ELR (cell line): ENCODE measurements around the gene NCR2.
A peak's percentile ranks its signal among the peaks of the same experiment; 100 is the strongest.
"Not testable (repeated sequence)": the region's sequence is repeated elsewhere in the genome, so short reads cannot be mapped to it uniquely, and the experiment has no call there.

Source experiments
- DNase-seq: peaks from one replicate; pipeline ENCODE4 v3.0.0-alpha.2; 2015; ENCODE audit warnings: low read depth

The NCR2 gene

DNA sequence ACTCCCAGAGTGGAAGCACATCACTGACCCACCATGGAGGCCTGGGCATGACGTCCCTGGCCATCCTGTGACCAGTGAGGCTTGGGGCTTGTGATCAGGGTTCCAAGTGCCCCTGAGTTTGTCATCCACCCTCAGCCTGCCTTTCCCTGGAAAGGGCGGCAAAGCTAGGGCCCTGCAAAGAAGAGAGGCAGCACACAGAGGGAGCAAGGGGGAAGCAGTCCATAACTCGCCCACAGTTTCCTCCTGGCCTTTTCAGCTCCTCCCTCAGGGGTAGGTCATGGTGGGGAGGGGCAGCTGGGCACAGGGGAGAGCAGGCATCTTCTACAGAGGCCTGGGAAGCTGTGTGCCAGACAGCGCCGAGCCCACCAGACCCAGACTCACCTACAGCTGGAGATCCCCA lies at the start of gene NCR2:
Gene NCR2 (plus strand): TSS at position 313 of the 400 bp plus-strand sequence. CDS start 269 bp downstream, outside the sequence.
- no peak for DNase-seq

- DNase-seq: peak; percentile 80
Measured at GRCh38 chr6:41286544-41287346, 48.7 kb upstream of the NCR2 start, which contains the start of gene TREM1. Gene TREM1 (minus strand): TSS chr6:41286682. CDS start chr6:41286655, 27 bp downstream.

- peak; percentile 45 for DNase-seq
Measured at GRCh38 chr6:41288030-41288753, 47.2 kb upstream of the NCR2 start.

- DNase-seq: no peak
Measured at GRCh38 chr6:41288754-41289129, 46.7 kb upstream of the NCR2 start.

- no peak for DNase-seq
Measured at GRCh38 chr6:41289815-41290214, 45.6 kb upstream of the NCR2 start.

DNA sequence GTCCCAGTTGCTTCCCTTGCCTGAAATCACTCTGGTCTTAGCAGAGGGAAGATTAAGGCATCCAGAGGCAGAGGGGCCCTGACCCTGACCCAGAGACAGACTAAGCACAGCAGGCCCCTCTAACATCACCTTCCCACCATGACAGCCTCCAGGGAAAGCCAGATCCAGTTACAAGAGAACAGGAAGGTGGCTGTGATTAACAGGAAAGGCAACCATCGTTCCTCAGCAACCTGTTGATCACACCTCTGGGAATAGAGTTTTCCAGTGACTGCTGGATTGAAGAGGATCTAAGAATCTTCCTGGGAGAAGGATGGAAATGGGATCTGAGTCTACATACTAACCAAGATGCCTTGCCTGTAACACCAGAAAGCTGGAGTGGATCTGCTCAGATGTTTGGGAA lies 43.7 kb upstream of the NCR2 start:
- no peak for DNase-seq

- DNase-seq: no peak
Measured at GRCh38 chr6:41294214-41294872, 41.1 kb upstream of the NCR2 start.

GRCh38 chr6:41297248-41297647 lies 38.2 kb upstream of the NCR2 start:
- not testable (repeated sequence) for DNase-seq

- DNase-seq: no peak
Measured at GRCh38 chr6:41298785-41299502, 36.5 kb upstream of the NCR2 start.

DNA sequence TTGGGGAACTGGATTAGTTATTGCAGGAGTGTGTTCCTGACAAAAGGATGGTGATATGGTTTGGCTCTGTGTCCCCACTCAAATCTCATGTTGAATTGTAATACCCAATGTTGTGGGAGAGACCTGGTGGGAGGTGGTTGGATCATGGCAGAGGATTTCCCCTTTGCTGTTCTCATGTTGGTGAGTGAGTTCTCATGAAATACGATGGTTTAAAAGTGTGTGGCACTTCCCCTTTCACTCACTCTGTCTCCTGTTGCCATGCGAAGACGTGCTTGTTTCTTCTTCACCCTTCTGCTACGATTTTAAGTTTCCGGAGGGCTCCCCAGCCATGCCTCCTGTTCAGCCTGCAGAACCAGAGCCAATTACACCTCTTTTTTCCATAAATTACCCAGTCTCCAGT lies 32.8 kb upstream of the NCR2 start:
- no peak for DNase-seq

DNA sequence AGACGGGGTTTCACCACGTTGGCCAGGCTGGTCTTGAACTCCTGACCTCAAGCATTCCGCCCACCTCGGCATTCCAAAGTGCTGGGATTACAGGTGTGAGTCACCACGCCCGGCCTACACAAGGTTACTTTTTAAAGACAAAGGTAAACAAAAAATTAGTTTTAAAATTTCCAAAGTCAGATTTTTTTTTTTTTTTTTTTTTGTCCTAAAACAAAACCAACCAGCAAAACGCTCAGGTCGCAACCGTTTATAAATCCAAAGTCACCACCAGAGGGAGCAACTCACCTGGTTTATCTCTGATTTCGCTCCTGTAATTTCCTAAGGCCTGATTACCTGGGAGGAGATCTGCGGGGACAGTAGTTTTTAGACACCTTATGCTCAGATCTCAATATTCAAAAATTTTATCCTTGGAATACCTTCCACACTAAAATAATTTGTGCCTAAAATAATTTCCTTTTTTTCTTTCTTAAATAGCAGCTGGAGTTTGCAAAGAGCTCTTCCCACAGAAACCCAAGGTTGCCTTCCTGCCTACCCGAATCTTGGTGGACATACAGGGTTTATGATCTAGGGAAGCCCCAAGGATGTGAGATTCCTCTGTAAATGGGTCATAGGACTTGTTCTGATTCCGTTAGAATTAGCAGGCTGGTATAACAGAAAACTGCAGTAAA lies 29.1 kb upstream of the NCR2 start:
- DNase-seq: peak; percentile 64

DNA sequence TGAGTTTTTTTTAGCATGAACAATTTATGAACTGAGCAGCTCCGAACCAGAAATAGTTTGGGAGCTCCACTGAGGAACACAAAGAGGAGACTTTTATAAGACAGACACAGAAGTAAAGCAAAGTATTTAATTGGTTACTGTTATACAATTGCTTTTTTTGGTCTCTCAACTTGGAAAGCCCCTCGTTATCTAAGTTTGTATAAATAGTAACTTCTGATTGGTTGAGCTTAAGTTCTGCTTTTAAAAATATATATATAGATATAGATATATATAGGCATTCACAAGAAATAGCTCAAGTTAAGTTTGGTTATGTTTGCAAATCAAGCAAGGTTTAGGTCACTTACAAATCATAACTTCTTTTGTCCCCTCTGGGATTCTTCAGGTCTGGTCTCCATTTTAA lies 20.2 kb upstream of the NCR2 start:
- DNase-seq: no peak

- no peak for DNase-seq
Measured at GRCh38 chr6:41315943-41316620, 19.3 kb upstream of the NCR2 start.

DNA sequence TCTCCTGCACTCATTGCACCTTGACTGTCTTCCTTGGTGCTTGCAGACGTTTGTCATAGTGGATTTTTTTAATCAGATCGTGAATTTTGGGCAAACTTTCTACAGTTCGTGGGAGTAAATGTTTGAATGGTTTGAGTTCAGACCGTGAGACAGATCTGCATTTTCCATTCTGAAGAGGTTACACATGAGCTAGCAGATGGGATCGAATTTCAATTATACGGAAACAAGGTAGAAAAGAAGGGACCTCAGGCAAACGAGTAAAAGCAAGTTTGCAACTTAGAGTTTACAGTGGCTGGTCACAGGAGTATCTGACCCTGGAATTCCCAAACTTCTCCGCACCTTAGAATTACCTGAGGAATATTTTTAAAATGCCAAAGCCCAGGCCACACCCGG lies 17.2 kb upstream of the NCR2 start:
- no peak for DNase-seq

GRCh38 chr6:41318654-41319565 lies 16.5 kb upstream of the NCR2 start:
- DNase-seq: peak; percentile 85

- no peak for DNase-seq
Measured at GRCh38 chr6:41321183-41321582, 14.2 kb upstream of the NCR2 start.

DNA sequence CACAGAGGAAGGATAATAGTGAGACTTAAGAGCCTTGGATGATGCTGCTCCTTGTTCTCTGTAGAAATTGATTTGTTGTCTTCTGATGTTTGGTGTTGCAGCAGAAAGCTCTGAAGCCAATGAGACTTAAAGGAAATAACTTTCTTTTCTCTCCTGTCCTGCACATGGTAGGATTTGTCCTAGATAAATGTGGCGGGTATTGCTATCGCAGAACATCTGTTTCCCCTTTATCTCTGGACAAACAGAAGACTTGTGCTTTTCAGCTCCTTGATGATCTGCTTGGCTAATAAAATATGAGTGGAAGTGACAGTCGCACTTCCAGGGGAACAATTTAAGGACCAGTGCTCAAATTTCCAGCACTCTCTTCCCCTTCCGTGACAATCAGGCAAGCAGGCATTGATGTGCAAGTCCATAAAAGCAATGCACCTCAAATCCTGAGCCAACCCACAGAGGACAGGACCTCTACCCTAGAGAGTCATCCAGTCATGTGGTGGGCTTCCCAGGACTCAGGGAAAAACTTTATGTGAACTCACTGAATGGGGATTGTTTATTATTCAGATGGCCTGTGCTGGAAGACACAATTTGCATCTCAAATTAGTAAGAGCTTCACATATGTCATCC lies 9.9 kb upstream of the NCR2 start:
- DNase-seq: no peak

- DNase-seq: no peak
Measured at GRCh38 chr6:41326092-41326491, 9.3 kb upstream of the NCR2 start.

GRCh38 chr6:41327177-41327576 lies 8.2 kb upstream of the NCR2 start:
- DNase-seq: no peak
